ENCODE data around the gene CDK5RAP2. TPM values are rescaled to one million over a fixed set of nuclear protein-coding genes. Genes with fewer than 3 reads are reported as not detected.

Gene CDK5RAP2
- total RNA-seq, 1 donor from 2014 or later: 54.5 TPM

GRCh38 chr9:120408680-120409258 is 171.2 kb downstream of the CDK5RAP2 start:
- H3K36me3 ChIP-seq: peaks cover 3 to 62% of the 10 kb centered on the region in 2 donors
- TF ChIP-seq POLR2A (IDR thresholded peaks at IDR 0.05) (no peak), POLR2AphosphoS5 (IDR thresholded peaks at IDR 0.05; ENCODE audit: insufficient read depth in 1 of 2, low read depth in 1 of 2) (no peak), CTCF (IDR thresholded peaks at IDR 0.05) (no peak)
- H3K4me3 ChIP-seq: no peak overlapping the region
- H3K4me1 ChIP-seq: no peaks in the 10 kb centered on the region
- H3K27me3 ChIP-seq: no peaks in the 10 kb centered on the region
- intact Hi-C loops (cut with DNase I): no loop called here
- no peaks in the 10 kb centered on the region for H3K9me3 ChIP-seq
- H3K27ac ChIP-seq: no peak overlapping the region
- no peak for DNase-seq (ENCODE audit: extremely low spot score in 2 of 2)

GRCh38 chr9:120405860-120406259 is 174.1 kb downstream of the CDK5RAP2 start:
- TF ChIP-seq CTCF (IDR thresholded peaks at IDR 0.05) (no peak), POLR2A (IDR thresholded peaks at IDR 0.05) (no peak), POLR2AphosphoS5 (IDR thresholded peaks at IDR 0.05; ENCODE audit: insufficient read depth in 1 of 2, low read depth in 1 of 2) (no peak)
- Histone ChIP-seq H3K4me3 (no peak overlapping the region), H3K9me3 (no peaks in the 10 kb centered on the region), H3K27me3 (no peaks in the 10 kb centered on the region), H3K27ac (no peak overlapping the region), H3K4me1 (no peaks in the 10 kb centered on the region), H3K36me3 (peaks cover 3 to 78% of the 10 kb centered on the region in 2 donors)
- intact Hi-C loops (cut with DNase I): no loop called here
- DNase-seq (ENCODE audit: extremely low spot score in 2 of 2): no peak

- no peak overlapping the region for H3K27ac ChIP-seq
- no peak overlapping the region for H3K4me3 ChIP-seq
- no peaks in the 10 kb centered on the region for H3K4me1 ChIP-seq
- TF ChIP-seq CTCF (IDR thresholded peaks at IDR 0.05): no peak
- no peak for TF ChIP-seq POLR2AphosphoS5 (IDR thresholded peaks at IDR 0.05; ENCODE audit: insufficient read depth in 1 of 2, low read depth in 1 of 2)
- TF ChIP-seq POLR2A (IDR thresholded peaks at IDR 0.05): no peak
- no peaks in the 10 kb centered on the region for H3K9me3 ChIP-seq
- no peaks in the 10 kb centered on the region for H3K27me3 ChIP-seq
- DNase-seq (ENCODE audit: extremely low spot score in 2 of 2): no peak
- H3K36me3 ChIP-seq: peaks cover 3 to 78% of the 10 kb centered on the region in 2 donors
- intact Hi-C loops (cut with DNase I): no loop called here
Measured at GRCh38 chr9:120405134-120405533, 174.8 kb downstream of the CDK5RAP2 start.

- no peak overlapping the region for H3K27ac ChIP-seq
- peaks cover 2 to 78% of the 10 kb centered on the region in 2 donors for H3K36me3 ChIP-seq
- no peaks in the 10 kb centered on the region for H3K27me3 ChIP-seq
- TF ChIP-seq CTCF (IDR thresholded peaks at IDR 0.05) (no peak), POLR2AphosphoS5 (IDR thresholded peaks at IDR 0.05; ENCODE audit: insufficient read depth in 1 of 2, low read depth in 1 of 2) (no peak), POLR2A (IDR thresholded peaks at IDR 0.05) (no peak)
- intact Hi-C loops (cut with DNase I): no loop called here
- H3K4me3 ChIP-seq: no peak overlapping the region
- no peak for DNase-seq (ENCODE audit: extremely low spot score in 2 of 2)
- no peaks in the 10 kb centered on the region for H3K4me1 ChIP-seq
- no peaks in the 10 kb centered on the region for H3K9me3 ChIP-seq
Measured at GRCh38 chr9:120403543-120403856, 176.5 kb downstream of the CDK5RAP2 start.

- H3K27ac ChIP-seq: no peak overlapping the region
- no peak for DNase-seq (ENCODE audit: extremely low spot score in 2 of 2)
- H3K4me3 ChIP-seq: no peak overlapping the region
- no peaks in the 10 kb centered on the region for H3K4me1 ChIP-seq
- peaks cover 0 to 74% of the 10 kb centered on the region in 2 donors for H3K36me3 ChIP-seq
- H3K9me3 ChIP-seq: no peaks in the 10 kb centered on the region
- no peaks in the 10 kb centered on the region for H3K27me3 ChIP-seq
- no peak for TF ChIP-seq POLR2AphosphoS5 (IDR thresholded peaks at IDR 0.05; ENCODE audit: insufficient read depth in 1 of 2, low read depth in 1 of 2)
- no peak for TF ChIP-seq POLR2A (IDR thresholded peaks at IDR 0.05)
- TF ChIP-seq CTCF (IDR thresholded peaks at IDR 0.05): no peak
- intact Hi-C loops (cut with DNase I): no loop called here
Measured at GRCh38 chr9:120402741-120403542, 177.0 kb downstream of the CDK5RAP2 start.

All from vagina (tissue), 2 donors.